GM04504 (cell line): ENCODE data around the gene PRR3.
A peak's percentile ranks its signal among the peaks of the same experiment; 100 is the strongest.
"Not testable (repeated sequence)": the region's sequence is repeated elsewhere in the genome, so short reads cannot be mapped to it uniquely, and the experiment has no call there.

Experiments used
- DNase-seq: peaks from one replicate; pipeline ENCODE4 v3.0.0-alpha.2; 2012; ENCODE audit warnings: low read depth

Gene PRR3, protein sequence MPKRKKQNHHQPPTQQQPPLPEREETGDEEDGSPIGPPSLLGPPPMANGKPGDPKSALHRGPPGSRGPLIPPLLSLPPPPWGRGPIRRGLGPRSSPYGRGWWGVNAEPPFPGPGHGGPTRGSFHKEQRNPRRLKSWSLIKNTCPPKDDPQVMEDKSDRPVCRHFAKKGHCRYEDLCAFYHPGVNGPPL

DNA sequence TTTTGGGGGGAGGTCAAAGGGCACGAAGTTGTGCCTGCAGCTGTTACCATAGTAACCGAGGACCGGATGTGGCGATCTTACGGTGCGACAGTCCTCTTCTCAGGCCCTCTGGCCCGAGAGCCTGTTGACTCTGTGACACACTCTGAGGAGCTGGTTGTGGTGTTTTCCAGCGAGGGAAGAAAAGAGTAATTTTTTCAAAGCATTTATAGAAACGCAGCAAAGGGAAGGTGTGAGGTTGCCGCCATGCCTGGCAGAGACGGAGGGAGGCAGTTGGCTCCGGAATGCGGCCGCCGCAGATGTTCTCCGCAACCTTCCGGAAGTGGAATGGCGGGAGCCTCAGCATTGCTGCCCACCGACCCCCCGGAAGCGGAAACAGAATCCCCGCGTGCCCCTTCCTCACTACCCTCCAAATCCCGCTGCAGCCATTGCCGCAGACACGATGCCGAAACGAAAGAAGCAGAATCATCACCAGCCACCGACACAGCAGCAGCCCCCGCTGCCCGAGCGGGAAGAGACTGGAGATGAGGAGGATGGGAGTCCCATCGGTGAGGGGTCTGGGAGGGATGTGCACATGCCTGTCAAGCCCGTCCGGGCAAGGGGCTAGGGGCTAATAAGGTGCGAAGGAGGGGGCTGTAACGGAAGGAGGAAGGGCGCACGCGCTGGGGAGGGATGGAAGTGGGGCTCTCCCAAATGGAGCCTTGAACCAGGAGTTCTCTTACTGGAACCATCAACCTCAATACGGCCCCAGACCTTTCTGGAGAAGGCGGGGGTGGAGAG is at the start of gene PRR3:
Gene PRR3, plus strand, starts transcription at position 390 of the 777 bp plus-strand sequence. Its CDS starts 50 bp downstream, at position 440.
- DNase-seq, result peak; percentile 77

DNA sequence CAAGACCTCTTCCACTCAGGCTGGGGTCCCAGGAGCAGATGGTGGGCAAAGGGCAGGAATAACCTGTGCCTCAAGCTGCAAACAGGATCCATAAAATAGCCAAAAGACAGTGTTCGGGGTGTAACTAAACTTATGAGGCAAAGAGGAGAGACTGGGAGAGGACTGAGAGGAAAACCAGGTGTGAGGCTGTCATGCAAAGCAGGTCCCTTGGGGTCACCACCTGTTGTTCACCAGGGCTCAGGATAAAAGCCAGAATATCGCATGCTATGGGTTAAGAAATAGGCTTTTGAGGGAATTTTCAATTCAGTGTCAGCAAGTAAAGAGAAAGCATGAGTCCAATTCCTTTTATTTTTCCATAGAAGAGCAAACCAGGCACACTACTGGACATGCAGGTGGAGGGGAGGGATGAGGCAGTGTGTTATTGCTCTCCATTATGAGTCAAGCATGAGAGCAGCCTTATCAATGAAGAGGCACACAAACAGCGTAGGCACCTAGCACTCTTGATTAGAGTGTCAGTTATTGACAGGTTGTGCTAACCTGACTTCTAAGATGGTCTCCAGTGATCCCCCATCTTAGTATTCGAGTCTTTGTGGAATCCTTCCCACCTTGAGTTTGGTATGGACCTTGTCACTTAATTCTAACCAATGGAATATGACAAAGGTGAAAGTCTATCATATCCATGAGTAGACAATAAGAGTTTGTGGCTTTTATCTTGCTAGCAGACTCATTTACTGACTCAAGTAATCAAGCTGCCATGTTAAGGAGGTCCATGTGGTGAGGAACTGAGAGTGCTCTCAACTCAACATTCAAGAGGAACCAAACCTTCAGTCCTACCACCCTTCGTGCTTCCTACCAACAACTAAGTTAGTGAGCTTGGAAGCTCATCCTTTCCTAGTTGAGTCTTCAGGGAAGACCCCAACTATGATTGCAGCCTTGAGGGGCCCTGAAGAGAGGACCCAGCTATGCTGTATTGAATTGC is 49.0 kb upstream of the PRR3 start:
- no peak for DNase-seq

DNA sequence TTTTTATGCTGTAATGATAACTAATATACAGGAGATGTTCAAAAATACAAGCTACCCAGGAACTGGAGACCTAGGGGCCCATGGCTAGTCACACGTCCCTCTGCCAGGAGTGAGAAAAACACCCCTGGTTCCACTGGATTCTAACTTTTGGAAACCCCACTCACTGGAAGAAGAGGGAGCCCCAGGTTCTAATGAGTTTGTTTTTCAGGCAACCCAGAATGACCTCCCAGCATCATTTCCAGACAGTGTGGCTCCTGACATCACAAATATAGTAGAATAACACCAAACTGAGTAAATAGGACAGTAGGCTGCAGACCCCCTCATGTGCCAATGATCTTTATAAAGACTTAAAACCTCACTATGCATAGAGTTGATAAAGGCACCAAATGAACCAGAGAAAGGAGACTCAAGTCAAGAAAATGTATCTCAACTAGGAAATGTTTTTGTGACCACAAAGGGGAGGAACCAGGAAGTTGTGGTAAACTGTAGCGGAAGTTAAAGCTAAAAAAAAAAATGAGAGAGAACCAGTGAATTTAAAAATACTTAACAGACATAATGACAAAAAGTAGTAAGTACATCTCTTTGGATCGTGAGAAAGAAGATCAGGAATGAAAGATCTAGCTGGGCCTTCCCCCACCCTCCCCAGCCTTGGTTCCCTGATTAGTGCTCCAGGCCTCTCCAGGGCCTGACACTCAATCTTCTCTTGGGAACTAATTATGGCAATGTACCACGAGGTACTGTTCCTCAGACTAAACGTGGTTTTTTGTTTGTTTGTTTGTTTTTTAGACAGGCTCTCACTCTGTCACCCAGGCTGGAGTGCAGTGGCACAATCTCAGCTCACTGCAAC is 48.0 kb upstream of the PRR3 start:
- no peak for DNase-seq

DNA sequence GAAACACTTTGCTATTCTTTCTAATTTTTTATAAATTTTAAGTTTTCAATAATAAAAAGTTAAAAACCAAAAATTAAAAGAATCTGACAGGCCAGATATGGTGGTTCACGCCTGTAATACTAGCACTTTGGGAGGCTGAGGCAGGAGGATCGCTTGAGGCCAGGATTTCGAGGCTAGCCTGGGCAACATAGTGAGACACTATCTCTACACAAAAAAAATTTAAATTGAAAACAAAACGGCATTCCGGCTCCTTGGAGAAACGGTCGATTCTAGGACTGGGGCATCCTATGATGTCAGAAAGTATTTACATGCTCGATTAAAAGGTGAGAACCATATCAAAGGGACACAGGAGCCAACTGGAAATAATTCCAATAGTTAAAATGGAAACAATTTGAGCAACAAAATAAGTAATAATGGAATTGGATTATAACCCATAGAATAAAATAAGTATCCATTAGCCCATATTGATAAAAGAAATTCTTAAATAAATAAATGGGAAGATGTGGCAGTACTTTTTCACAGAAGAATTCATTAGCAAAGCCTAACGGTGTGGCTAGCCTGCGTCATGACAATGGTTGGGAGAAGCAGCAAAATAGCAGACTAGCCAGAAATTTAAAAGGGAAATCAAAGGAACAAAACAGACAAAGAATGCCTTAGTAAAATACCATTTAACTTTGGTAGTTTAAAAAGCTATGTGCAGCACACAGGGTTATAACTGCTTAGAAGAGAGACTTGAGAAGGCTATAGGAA is 46.5 kb upstream of the PRR3 start:
- no peak for DNase-seq

DNA sequence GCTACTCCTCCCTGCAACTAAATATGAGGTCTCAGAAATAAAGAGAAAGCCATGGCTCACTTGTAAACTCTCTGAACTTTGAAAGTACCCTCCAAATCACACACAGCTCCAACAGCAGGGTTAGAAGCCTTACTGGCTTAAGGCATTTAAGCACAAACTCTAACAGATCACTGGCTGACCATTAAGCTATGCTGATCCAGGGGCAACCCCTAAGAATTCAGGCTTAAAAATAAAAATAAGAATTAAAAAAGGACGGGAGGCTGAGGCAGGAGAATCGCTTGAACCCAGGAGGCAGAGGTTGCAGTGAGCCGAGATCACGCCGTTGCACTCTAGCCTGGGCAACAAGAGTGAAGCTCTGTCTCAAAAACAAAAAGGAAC is 45.9 kb upstream of the PRR3 start:
- DNase-seq, result no peak

DNA sequence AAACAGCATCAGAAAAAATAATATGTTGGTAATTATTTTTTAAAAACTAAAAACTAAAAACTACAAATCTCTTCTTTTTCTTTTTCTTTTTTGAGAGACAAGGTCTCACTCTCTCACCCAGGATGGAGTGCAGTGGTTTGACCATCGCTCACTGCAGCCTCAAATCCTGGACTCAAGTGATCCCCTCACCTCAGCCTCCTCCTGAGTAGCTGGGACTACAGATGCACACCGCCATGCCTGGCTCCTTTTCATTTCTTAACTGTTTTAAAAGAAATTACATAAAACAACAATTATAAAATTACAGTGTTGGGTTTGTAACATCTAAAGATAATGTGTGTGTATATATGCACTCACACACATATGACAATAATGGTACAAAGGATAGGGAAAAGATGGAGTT is 43.6 kb upstream of the PRR3 start:
- DNase-seq, result no peak

DNA sequence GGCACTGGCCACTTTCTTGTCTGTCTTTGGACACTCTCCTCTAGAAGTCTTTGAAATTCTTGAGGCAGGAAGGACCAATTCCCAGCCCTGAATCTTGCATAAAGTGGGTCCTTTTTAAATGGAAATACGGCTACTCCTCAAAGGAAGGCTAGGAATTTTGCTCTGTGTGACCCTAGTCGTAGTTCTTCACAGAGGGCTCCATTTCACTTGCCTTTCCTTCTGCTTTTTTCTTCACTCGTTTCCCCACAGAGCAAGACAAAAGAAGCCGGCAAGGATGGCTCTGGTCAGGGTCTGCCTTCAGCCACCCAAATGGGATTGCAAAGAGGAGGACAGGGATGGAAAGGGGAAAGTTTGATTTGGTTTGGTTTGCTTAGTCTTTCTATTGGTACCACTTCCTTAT is 42.0 kb upstream of the PRR3 start:
- DNase-seq, result no peak

DNA sequence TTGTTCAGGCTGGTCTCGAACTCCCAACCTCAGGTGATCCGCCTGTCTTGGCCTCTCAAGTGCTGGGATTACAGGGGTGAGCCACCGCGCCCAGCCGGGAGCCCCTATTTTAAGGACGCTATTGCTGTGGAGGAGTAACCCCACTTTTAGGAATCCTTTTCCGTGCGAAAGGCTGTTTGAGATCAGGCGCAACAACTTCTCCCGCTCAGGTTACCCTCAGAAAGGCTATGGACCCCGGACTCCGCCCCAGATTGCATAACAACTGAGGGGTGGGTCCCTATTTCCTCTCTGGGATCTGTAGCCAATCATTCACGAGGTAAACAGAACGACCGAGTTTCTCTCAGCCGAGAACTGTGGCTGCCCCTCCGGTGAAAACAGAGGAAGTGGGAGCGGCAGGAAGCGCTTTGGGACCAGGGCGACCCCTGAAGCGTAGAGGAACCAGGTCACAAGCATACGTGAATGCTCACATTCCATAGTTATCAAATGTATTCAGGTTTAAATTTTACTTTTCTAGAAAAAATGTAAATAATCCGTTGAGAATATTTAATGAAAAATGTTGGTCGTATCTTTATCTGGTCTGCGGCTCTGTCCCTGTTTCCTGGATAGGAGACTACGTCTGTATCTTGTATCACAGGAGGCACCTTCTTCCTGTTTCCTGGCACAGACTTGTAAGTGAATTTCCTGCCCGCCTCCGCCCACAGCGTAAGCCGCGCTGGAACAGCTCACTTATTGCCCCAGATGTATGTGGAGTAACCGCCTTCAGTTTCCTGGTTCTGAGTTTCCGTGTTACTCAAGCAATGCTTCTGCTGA is 40.9 kb upstream of the PRR3 start:
- peak; percentile 83 for DNase-seq

DNA sequence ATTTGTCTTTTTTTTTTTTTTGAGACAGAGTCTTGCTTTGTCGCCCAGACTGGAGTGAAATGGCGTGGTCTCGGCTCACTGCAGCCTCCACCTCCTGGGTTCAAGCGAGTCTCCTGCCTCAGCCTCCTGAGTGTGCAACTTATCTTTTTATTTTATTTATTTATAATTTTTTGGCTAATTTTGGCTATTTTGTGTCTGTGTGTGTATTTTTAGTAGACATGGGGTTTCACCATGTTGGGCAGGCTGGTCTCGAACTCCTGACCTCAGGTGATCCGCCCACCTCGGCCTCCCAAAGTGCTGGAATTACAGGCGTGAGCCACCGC is 40.4 kb upstream of the PRR3 start:
- not testable (repeated sequence) for DNase-seq

DNA sequence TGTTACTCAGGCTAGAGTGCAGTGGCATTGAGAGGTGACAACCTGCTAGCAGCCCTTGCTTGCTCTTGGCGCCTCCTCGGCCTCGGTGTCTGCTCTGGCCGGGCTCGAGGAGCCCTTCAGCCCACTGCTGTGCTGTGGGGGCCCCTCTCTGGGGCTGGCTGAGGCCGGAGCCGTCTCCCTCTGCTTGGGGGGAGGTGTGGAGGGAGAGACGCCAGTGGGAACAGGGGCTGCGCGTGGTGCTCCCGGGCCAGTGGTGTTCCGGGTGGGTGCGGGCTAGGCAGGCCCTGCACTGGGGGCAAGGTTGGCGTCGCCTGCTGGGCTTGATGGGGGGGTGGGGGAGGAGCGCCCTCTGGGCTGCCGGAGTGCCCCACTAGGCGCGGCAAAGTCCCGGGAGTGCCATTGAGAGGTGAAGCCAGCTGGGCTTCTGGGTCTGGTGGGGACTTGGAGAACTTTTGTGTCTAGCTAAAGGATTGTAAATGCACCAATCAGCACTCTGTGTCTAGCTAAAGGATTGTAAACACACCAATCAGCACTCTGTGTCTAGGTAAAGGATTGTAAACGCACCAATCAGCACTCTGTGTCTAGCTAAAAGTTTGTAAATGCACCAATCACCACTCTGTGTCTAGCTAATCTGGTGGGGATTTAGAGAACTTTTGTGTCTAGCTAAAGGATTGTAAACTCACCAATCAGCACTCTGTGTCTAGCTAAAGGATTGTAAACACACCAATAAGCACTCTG is 39.2 kb upstream of the PRR3 start:
- not testable (repeated sequence) for DNase-seq

DNA sequence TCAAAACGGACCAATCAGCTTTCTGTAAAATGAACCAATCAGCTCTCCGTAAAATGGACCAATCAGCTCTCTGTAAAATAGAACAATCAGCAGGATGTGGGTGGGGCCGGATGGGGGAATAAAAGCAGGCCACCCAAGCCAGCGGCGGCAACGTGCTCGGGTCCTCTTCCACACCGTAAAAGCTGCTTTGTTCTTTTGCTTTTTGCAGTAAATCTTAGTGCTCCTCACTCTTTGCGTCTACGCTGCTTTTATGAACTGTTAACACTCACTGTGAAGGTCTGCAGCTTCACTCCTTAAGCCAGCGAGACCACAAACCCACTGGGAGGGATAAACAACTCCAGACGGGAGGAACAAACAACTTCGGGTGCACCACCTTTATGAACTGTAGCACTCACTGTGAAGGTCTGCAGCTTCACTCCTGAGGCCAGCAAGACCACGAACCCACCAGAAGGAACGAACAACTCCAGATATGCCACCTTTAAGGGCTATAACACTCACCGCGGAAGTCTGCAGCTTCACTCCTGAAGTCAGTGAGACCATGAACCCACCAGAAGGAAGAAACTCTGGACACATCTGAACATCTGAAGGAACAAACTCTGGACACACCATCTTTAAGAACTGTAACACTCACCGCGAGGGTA is 38.5 kb upstream of the PRR3 start:
- DNase-seq, result not testable (repeated sequence)

DNA sequence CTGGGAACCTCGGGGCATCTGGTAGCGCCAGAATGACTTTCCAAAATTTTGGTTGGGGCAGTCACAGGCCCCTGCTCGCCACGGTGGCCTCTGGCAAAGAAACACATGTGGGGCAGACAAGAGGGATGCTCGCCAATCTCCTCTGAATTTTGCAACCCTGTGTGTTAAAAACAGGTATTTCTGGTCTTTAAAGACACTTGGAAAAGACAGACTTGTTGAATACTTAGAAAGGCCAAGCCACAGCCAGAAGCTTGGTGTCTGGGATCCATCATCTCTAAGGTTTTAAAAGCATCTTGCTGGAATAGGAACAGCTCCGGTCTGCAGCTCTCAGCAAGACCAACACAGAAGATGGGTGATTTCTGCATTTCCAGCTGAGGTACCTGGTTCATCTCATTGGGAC is 36.6 kb upstream of the PRR3 start:
- no peak for DNase-seq

DNA sequence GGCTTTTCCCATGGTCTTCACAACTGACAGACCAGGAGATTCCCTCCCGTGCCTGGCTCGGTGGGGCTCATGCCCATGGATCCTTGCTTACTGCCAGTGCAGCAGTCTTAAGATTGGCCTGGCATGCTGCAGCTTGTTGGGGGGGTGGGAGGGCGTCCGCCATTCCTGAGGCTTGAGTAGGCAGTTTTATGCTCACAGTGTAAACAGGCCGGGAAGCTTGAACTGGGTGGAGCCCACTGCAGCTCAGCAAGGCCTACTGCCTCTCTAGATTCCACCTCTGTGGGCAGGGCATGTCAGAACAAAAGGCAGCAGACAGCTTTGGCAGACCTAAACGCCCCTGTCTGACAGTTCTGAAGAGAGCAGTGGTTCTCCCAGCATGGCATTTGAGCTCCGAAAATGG is 36.0 kb upstream of the PRR3 start:
- not testable (repeated sequence) for DNase-seq

DNA sequence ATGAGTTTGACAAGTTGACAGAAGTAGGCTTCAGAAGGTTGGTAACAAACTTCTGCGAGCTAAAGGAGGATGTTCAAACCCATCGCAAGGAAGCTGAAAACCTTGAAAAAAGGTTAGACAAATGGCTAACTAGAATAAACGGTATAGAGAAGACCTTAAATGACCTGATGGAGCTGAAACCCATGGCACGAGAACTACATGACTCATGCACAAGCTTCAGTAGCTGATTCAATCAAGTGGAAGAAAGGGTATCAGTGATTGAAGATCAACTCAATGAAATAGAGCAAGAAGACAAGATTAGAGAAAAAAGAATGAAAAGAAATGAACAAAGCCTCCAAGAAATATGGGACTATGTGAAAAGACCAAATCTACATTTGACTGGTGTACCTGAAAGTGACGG is 35.1 kb upstream of the PRR3 start:
- DNase-seq, result not testable (repeated sequence)

DNA sequence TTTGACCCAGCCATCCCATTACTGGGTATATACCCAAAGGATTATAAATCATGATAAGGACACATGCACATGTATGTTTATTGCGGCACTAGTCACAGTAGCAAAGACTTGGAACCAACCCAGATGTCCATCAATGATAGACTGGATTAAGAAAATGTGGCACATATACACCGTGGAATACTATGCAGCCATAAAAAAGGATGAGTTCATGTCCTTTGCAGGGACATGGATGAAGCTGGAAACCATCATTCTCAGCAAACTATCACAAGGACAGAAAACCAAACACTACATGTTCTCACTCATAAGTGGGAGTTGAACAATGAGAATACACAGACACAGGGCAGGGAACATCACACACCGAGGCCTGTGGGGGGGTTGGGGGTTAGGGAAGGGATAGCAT is 30.7 kb upstream of the PRR3 start:
- DNase-seq, result not testable (repeated sequence)

DNA sequence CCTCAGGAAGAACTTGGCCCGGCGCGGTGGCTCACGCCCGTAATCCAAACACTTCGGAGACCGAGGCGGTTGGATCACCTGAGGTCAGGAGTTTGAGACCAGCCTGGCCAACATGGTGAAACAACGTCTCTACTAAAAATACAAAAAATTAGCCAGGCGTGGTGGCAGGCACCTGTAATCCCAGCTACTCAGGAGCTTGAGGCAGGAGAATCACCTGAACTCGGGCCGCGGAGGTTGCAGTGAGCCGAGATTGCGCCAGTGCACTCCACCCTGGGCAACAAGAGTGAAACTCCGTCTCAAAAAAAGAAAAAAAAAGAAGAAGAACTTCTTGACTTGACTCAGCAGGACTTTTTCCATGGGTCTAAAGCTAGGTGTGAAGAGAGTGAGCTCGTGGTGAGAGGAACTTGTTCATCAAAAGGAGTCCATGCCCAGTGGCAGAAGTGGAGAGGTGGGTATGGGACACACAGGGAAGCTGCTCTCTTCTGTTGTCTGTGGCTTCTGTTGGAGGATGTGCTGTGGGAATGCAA is 27.7 kb upstream of the PRR3 start:
- not testable (repeated sequence) for DNase-seq

DNA sequence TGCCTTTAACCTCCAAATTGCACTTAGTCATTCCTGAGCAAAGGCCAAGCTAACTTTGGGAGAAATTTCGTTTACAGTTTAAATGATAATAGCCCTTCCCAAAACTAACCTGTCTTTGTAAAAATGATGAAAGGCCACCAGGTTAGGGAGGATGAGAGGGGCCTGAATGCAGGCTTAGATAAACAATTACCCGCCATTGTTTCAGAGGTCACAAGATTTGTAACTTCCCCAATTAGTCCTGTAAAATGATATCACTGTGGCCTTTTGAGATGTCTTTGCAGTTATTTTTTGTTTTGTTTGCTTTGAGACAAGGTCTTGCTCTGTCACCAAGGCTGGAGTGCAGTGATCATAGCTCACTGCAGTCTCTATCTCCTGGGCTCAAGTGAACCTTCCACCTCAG is 27.1 kb upstream of the PRR3 start:
- no peak for DNase-seq

DNA sequence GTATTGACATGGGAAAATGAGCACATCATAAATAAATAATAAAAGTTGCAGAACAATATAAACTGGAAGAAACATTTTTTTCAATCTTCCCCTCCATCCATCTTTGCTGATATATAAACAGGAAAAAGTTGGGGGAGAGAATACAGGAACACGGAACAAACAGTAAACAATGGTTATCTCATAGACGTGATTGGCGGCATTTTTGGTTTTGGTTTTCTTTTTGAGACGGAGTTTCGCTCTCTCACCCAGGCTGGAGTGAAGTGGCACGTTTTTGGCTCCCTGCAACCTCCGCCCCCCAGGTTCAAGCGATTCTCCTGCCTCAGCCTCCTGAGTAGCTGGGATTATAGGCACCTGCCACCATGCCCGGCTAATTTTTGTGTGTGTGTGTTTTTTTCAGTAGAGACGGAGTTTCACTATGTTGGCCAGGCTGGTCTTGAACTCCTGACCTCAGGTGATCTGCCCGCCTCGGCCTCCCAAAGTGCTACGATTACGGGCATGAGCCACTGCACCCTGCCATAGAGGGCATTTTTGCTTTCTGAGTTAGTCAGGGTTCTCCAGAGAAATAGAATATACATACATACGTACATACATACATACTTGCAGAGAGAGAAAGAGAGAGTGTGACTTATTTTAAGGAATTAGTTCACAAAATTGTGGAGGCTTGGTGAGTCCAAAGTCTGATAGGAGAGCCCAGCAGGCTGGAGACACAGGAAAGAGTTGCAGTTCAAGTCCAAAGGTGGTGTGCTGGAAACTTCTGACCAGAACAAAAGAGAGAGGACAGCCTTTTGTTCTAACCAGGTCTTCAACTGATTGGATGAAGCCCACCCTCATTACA is 23.4 kb upstream of the PRR3 start:
- no peak for DNase-seq
